Hepatocyte (in vitro differentiated cells): ENCODE results near the gene PERCC1. TPM values are rescaled to one million over a fixed set of nuclear protein-coding genes. Genes with fewer than 3 reads are reported as not detected.

Experiments used
- DNase-seq: peaks from one replicate; pipeline ENCODE4 v3.0.0-alpha.2; 2016; ENCODE audit warnings: low spot score
- H2AFZ ChIP-seq: fragments of 200-600 bp; sonication (generic); 2 replicates; pipeline ENCODE4 v1.6.0; 2016; ENCODE audit warnings: antibody characterized with exemption, mild to moderate bottlenecking
- H3K27ac ChIP-seq: fragments of 200-600 bp; sonication (generic); 2 replicates; pipeline ENCODE4 v1.5.1; 2016; ENCODE audit warnings: mild to moderate bottlenecking
- H3K27me3 ChIP-seq: fragments of 200-600 bp; sonication (generic); 2 replicates; pipeline ENCODE4 v1.6.1; 2016
- H3K36me3 ChIP-seq: fragments of 200-600 bp; sonication (generic); replicated peaks from 2 replicates; pipeline ENCODE4 v1.5.1; 2016; ENCODE audit warnings: low read depth; ENCODE audit not compliant: insufficient read depth
- H3K4me1 ChIP-seq: fragments of 200-600 bp; sonication (generic); 2 replicates; pipeline ENCODE4 v1.5.1; 2016; ENCODE audit warnings: mild to moderate bottlenecking, moderate library complexity; ENCODE audit not compliant: insufficient read depth
- H3K4me2 ChIP-seq: fragments of 200-600 bp; sonication (generic); 2 replicates; pipeline ENCODE4 v1.6.0; 2016
- H3K4me3 ChIP-seq: fragments of 200-600 bp; sonication (generic); 2 replicates; pipeline ENCODE4 v1.5.1; 2016; ENCODE audit warnings: mild to moderate bottlenecking
- H3K79me2 ChIP-seq: fragments of 200-600 bp; sonication (generic); 2 replicates; pipeline ENCODE4 v1.6.0; 2017; ENCODE audit warnings: mild to moderate bottlenecking
- H3K9me2 ChIP-seq: fragments of 200-600 bp; sonication (generic); replicated peaks from 2 replicates; pipeline ENCODE4 v1.6.0; 2017; ENCODE audit warnings: mild to moderate bottlenecking; ENCODE audit not compliant: insufficient read depth
- H3K9me3 ChIP-seq: fragments of 200-600 bp; sonication (generic); 2 replicates; pipeline ENCODE4 v1.5.1; 2016; ENCODE audit warnings: low read depth, mild to moderate bottlenecking
- H4K20me1 ChIP-seq: fragments of 200-600 bp; sonication (generic); 2 replicates; pipeline ENCODE4 v1.6.0; 2016; ENCODE audit warnings: mild to moderate bottlenecking; ENCODE audit not compliant: insufficient read depth, poor library complexity, severe bottlenecking
- EZH2 ChIP-seq: fragments of 200-600 bp; sonication (generic); IDR thresholded peaks from 2 replicates; pipeline ENCODE4 v1.6.1; 2016; ENCODE audit warnings: antibody characterized with exemption, mild to moderate bottlenecking, borderline replicate concordance
- EZH2phosphoT487 ChIP-seq: fragments of 200-600 bp; sonication (generic); IDR thresholded peaks from one replicate; pipeline ENCODE4 v1.6.1; 2018; ENCODE audit warnings: antibody characterized with exemption, mild to moderate bottlenecking, low read depth, moderate library complexity; ENCODE audit not compliant: unreplicated experiment, severe bottlenecking
- WGBS: methylation state at CpG from one replicate; pipeline ENCODE4 v1.1.6; 2016; ENCODE audit warnings: low lambda C conversion rate; ENCODE audit errors: missing lambda C conversion rate; 5-methylcytosine and 5-hydroxymethylcytosine counted together
- polyA plus RNA-seq: library from polyadenylated mRNA; unstranded; fragments of >200 nt; fragmentation: Nextera tagmentation; extraction: Ambion mirVana; gene quantifications from 2 replicates; pipeline ENCODE4 v1.2.1, GENCODE V29; 2016
- total RNA-seq: library from RNA; depleted of rRNA; stranded (reverse); fragments of >200 nt; gene quantifications from 2 replicates; pipeline ENCODE4 v1.2.3, GENCODE V29; 2014
- TF ChIP-seq, protein P1 (sequence below): fragments of 200-600 bp; sonication (generic); IDR thresholded peaks from 2 replicates; pipeline ENCODE4 v1.5.1; 2016; ENCODE audit warnings: antibody characterized with exemption, mild to moderate bottlenecking; ENCODE audit not compliant: poor library complexity

PERCC1 gene
- total and polyA plus RNA-seq, 2 experiments from 2014 or later = 2.5 TPM; not detected in 1

- Histone ChIP-seq H3K36me3 (no peaks in the 10 kb centered on the region), H3K4me3 (no peak overlapping the region), H3K9me2 (no peaks in the 10 kb centered on the region), H3K4me1 (peaks cover 5% of the 10 kb centered on the region), H3K27me3 (no peaks in the 10 kb centered on the region), H3K4me2 (no peak overlapping the region), H3K9me3 (no peaks in the 10 kb centered on the region), H3K27ac (no peak overlapping the region), H2AFZ (no peak overlapping the region), H4K20me1 (peaks cover 3% of the 10 kb centered on the region), H3K79me2 (peaks cover 27% of the 10 kb centered on the region)
- WGBS = 95% methylated on average over 14 of the region's 14 CpGs
- TF ChIP-seq, protein P1, sequence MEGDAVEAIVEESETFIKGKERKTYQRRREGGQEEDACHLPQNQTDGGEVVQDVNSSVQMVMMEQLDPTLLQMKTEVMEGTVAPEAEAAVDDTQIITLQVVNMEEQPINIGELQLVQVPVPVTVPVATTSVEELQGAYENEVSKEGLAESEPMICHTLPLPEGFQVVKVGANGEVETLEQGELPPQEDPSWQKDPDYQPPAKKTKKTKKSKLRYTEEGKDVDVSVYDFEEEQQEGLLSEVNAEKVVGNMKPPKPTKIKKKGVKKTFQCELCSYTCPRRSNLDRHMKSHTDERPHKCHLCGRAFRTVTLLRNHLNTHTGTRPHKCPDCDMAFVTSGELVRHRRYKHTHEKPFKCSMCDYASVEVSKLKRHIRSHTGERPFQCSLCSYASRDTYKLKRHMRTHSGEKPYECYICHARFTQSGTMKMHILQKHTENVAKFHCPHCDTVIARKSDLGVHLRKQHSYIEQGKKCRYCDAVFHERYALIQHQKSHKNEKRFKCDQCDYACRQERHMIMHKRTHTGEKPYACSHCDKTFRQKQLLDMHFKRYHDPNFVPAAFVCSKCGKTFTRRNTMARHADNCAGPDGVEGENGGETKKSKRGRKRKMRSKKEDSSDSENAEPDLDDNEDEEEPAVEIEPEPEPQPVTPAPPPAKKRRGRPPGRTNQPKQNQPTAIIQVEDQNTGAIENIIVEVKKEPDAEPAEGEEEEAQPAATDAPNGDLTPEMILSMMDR = no peak
- TF ChIP-seq EZH2phosphoT487 (no peak), EZH2 (no peak)
- DNase-seq = no peak
These were observed 27.1 kb upstream of the PERCC1 start for GRCh38 chr16:1403733-1404132.

DNA sequence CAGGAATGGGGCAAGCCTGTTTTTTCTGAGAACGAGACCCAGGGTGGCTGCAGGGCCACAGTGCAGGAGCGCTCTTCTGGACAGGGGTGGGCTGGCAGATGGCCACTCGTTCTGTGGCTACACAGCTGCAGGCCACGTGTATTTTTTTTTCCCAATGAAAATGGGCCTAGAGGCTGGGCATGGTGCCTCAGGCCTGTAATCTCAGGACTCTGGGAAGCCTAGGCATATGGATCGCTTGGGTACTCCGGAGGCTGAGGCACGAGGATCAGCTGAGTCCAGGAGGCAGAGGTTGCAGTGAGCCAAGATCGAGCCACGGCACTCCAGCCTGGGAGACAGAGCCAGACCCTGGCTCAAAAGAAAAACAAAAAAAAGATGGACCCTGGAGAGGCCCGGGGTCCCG is 23.1 kb upstream of the PERCC1 start:
- H3K9me3 ChIP-seq = no peaks in the 10 kb centered on the region
- TF ChIP-seq, protein P1 = no peak
- TF ChIP-seq EZH2phosphoT487 = no peak
- no peak for TF ChIP-seq EZH2
- peaks cover 7% of the 10 kb centered on the region for H3K4me1 ChIP-seq
- H3K79me2 ChIP-seq = peaks cover 46% of the 10 kb centered on the region
- H3K27me3 ChIP-seq = no peaks in the 10 kb centered on the region
- H4K20me1 ChIP-seq = peaks cover 3% of the 10 kb centered on the region
- no peaks in the 10 kb centered on the region for H3K9me2 ChIP-seq
- no peak for DNase-seq
- 47% methylated on average over 11 of the region's 11 CpGs for WGBS
- H3K4me3 ChIP-seq = no peak overlapping the region
- no peak overlapping the region for H3K27ac ChIP-seq
- H3K4me2 ChIP-seq = peak overlapping the region; percentile 91
- H3K36me3 ChIP-seq = no peaks in the 10 kb centered on the region
- no peak overlapping the region for H2AFZ ChIP-seq

- no peaks in the 10 kb centered on the region for H3K9me3 ChIP-seq
- H3K79me2 ChIP-seq = peaks cover 47% of the 10 kb centered on the region
- peak overlapping the region; percentile 50 for H2AFZ ChIP-seq
- no peaks in the 10 kb centered on the region for H3K27me3 ChIP-seq
- H3K4me3 ChIP-seq = peak overlapping the region; percentile 62
- peaks cover 3% of the 10 kb centered on the region for H4K20me1 ChIP-seq
- H3K36me3 ChIP-seq = no peaks in the 10 kb centered on the region
- peak overlapping the region; percentile 91 for H3K4me2 ChIP-seq
- peak overlapping the region; percentile 20 for H3K27ac ChIP-seq
- H3K9me2 ChIP-seq = no peaks in the 10 kb centered on the region
- peak; percentile 97 for DNase-seq
- peaks cover 7% of the 10 kb centered on the region for H3K4me1 ChIP-seq
- TF ChIP-seq, protein P1 = no peak
- TF ChIP-seq EZH2 (no peak), EZH2phosphoT487 (no peak)
- 4% methylated on average over 30 of the region's 42 CpGs for WGBS
These were observed 22.6 kb upstream of the PERCC1 start for GRCh38 chr16:1408171-1408837.
